Hepatocyte (in vitro differentiated cells): ENCODE results near the gene MGLL. TPM values are rescaled to one million over a fixed set of nuclear protein-coding genes. Genes with fewer than 3 reads are reported as not detected.

Source experiments
- DNase-seq: peaks from one replicate; pipeline ENCODE4 v3.0.0-alpha.2; 2016; ENCODE audit warnings: low spot score
- H2AFZ ChIP-seq: fragments of 200-600 bp; sonication (generic); 2 replicates; pipeline ENCODE4 v1.6.0; 2016; ENCODE audit warnings: antibody characterized with exemption, mild to moderate bottlenecking
- H3K27ac ChIP-seq: fragments of 200-600 bp; sonication (generic); 2 replicates; pipeline ENCODE4 v1.5.1; 2016; ENCODE audit warnings: mild to moderate bottlenecking
- H3K27me3 ChIP-seq: fragments of 200-600 bp; sonication (generic); 2 replicates; pipeline ENCODE4 v1.6.1; 2016
- H3K36me3 ChIP-seq: fragments of 200-600 bp; sonication (generic); replicated peaks from 2 replicates; pipeline ENCODE4 v1.5.1; 2016; ENCODE audit warnings: low read depth; ENCODE audit not compliant: insufficient read depth
- H3K4me1 ChIP-seq: fragments of 200-600 bp; sonication (generic); 2 replicates; pipeline ENCODE4 v1.5.1; 2016; ENCODE audit warnings: mild to moderate bottlenecking, moderate library complexity; ENCODE audit not compliant: insufficient read depth
- H3K4me2 ChIP-seq: fragments of 200-600 bp; sonication (generic); 2 replicates; pipeline ENCODE4 v1.6.0; 2016
- H3K4me3 ChIP-seq: fragments of 200-600 bp; sonication (generic); 2 replicates; pipeline ENCODE4 v1.5.1; 2016; ENCODE audit warnings: mild to moderate bottlenecking
- H3K79me2 ChIP-seq: fragments of 200-600 bp; sonication (generic); 2 replicates; pipeline ENCODE4 v1.6.0; 2017; ENCODE audit warnings: mild to moderate bottlenecking
- H3K9me2 ChIP-seq: fragments of 200-600 bp; sonication (generic); replicated peaks from 2 replicates; pipeline ENCODE4 v1.6.0; 2017; ENCODE audit warnings: mild to moderate bottlenecking; ENCODE audit not compliant: insufficient read depth
- H3K9me3 ChIP-seq: fragments of 200-600 bp; sonication (generic); 2 replicates; pipeline ENCODE4 v1.5.1; 2016; ENCODE audit warnings: low read depth, mild to moderate bottlenecking
- H4K20me1 ChIP-seq: fragments of 200-600 bp; sonication (generic); 2 replicates; pipeline ENCODE4 v1.6.0; 2016; ENCODE audit warnings: mild to moderate bottlenecking; ENCODE audit not compliant: insufficient read depth, poor library complexity, severe bottlenecking
- CTCF ChIP-seq: fragments of 200-600 bp; sonication (generic); IDR thresholded peaks from 2 replicates; pipeline ENCODE4 v1.5.1; 2016; ENCODE audit warnings: antibody characterized with exemption, mild to moderate bottlenecking; ENCODE audit not compliant: poor library complexity
- EZH2 ChIP-seq: fragments of 200-600 bp; sonication (generic); IDR thresholded peaks from 2 replicates; pipeline ENCODE4 v1.6.1; 2016; ENCODE audit warnings: antibody characterized with exemption, mild to moderate bottlenecking, borderline replicate concordance
- EZH2phosphoT487 ChIP-seq: fragments of 200-600 bp; sonication (generic); IDR thresholded peaks from one replicate; pipeline ENCODE4 v1.6.1; 2018; ENCODE audit warnings: antibody characterized with exemption, mild to moderate bottlenecking, low read depth, moderate library complexity; ENCODE audit not compliant: unreplicated experiment, severe bottlenecking
- WGBS: methylation state at CpG from one replicate; pipeline ENCODE4 v1.1.6; 2016; ENCODE audit warnings: low lambda C conversion rate; ENCODE audit errors: missing lambda C conversion rate; 5-methylcytosine and 5-hydroxymethylcytosine counted together
- polyA plus RNA-seq: library from polyadenylated mRNA; unstranded; fragments of >200 nt; fragmentation: Nextera tagmentation; extraction: Ambion mirVana; gene quantifications from 2 replicates; pipeline ENCODE4 v1.2.1, GENCODE V29; 2016
- total RNA-seq: library from RNA; depleted of rRNA; stranded (reverse); fragments of >200 nt; gene quantifications from 2 replicates; pipeline ENCODE4 v1.2.3, GENCODE V29; 2014

MGLL gene
- total and polyA plus RNA-seq, 2 experiments from 2014 or later: 7.3 to 21.4 TPM

DNA sequence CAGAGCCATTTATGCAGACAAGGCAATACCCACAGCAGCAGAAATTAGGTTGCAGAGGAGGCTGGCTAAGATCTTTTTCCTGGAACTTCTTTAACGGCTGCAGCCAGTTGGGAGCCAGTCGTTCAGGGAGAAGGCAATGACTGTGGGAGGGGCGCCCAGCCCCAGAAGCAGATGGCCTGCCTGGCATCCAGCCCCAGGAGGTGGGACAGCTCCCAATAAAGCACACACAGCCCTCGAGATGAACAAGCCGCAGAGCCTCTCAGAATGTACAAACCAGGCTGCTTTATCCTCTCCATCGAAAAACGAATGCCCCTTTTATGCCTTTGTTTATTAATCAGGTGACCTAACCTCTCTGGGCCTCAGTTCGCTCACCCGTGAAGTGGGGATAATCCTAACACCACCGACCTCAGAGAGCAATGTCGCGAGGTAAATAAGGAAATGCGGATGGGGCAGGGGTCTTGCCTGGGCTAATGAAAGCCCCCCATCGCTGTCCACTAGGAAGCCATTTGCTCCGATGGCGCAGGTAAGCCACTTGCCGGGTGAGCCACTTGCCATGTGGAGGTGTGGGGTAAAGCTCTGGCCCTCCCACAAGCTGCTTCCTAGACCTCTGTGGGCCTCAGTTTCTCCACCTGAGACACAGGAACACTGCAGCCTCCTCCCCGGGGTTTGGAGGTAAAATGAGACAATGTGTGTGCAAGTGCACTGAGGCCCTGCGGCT lies 35.8 kb downstream of the MGLL start:
- no peak overlapping the region for H3K4me3 ChIP-seq
- no peaks in the 10 kb centered on the region for H3K9me3 ChIP-seq
- H3K4me2 ChIP-seq: no peak overlapping the region
- no peaks in the 10 kb centered on the region for H3K27me3 ChIP-seq
- H2AFZ ChIP-seq: no peak overlapping the region
- TF ChIP-seq EZH2: no peak
- no peak for TF ChIP-seq EZH2phosphoT487
- no peak for TF ChIP-seq CTCF
- peak overlapping the region; percentile 51 for H3K27ac ChIP-seq
- H4K20me1 ChIP-seq: no peaks in the 10 kb centered on the region
- WGBS: 70% methylated on average over 19 of the region's 19 CpGs
- H3K9me2 ChIP-seq: no peaks in the 10 kb centered on the region
- peak; percentile 76 for DNase-seq
- H3K4me1 ChIP-seq: peaks cover 20% of the 10 kb centered on the region
- H3K36me3 ChIP-seq: no peaks in the 10 kb centered on the region
- H3K79me2 ChIP-seq: no peaks in the 10 kb centered on the region

DNA sequence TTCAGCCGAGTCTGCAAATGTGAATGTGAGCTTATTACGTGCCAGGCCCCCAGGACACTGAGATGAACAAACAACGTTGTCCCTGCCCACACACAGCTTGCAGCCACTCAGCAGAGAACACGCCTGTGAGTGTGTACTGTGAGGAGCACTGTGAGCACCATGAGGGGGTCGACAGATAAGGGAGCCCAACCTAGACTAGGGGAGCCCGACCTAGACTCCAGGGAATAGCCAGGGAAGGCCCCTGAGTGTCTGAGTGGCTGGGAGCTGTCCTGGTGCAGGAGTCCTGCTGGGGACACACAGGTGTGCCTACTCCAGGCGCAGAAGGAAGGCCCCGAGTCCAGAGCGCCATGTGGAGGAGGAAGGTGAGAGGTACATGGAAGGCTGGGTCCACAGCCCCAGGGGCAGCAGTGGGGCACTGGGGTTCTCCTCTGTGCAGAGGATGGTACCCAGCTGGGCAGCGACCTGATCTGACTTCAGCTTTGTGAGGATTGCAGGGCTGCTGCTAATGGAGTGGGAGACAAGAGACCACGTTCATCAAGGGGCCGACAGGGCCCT lies 36.5 kb downstream of the MGLL start:
- Histone ChIP-seq H4K20me1 (no peaks in the 10 kb centered on the region), H3K9me2 (no peaks in the 10 kb centered on the region), H2AFZ (no peak overlapping the region), H3K79me2 (no peaks in the 10 kb centered on the region), H3K36me3 (no peaks in the 10 kb centered on the region), H3K9me3 (no peaks in the 10 kb centered on the region), H3K27me3 (no peaks in the 10 kb centered on the region), H3K4me1 (peaks cover 17% of the 10 kb centered on the region), H3K4me3 (no peak overlapping the region), H3K4me2 (no peak overlapping the region), H3K27ac (peak overlapping the region; percentile 51)
- TF ChIP-seq EZH2phosphoT487 (no peak), EZH2 (no peak), CTCF (no peak)
- 81% methylated on average over 12 of the region's 12 CpGs for WGBS
- no peak for DNase-seq

- H3K4me3 ChIP-seq: no peak overlapping the region
- H3K79me2 ChIP-seq: no peaks in the 10 kb centered on the region
These were observed 37.2 kb downstream of the MGLL start for GRCh38 chr3:127784865-127785710.

More at GRCh38 chr3:127784865-127785710, 37.2 kb downstream of the MGLL start:
- no peaks in the 10 kb centered on the region for H3K36me3 ChIP-seq
- no peaks in the 10 kb centered on the region for H4K20me1 ChIP-seq
- no peak overlapping the region for H2AFZ ChIP-seq
- WGBS: 85% methylated on average over 12 of the region's 12 CpGs
- H3K4me1 ChIP-seq: peaks cover 14% of the 10 kb centered on the region
- no peak overlapping the region for H3K27ac ChIP-seq
- no peak for DNase-seq
- no peaks in the 10 kb centered on the region for H3K9me3 ChIP-seq
- H3K27me3 ChIP-seq: no peaks in the 10 kb centered on the region
- TF ChIP-seq EZH2phosphoT487: no peak
- TF ChIP-seq EZH2: no peak
- no peak for TF ChIP-seq CTCF
- H3K9me2 ChIP-seq: no peaks in the 10 kb centered on the region
- H3K4me2 ChIP-seq: no peak overlapping the region
